ENCODE measurements around the gene EFCAB14.

- no peak for TF ChIP-seq POLR2AphosphoS5 (IDR thresholded peaks at IDR 0.05; ENCODE audit: low read depth, low read length)
- no peak for TF ChIP-seq CTCF (IDR thresholded peaks at IDR 0.05)
- no peak for TF ChIP-seq SIN3A (IDR thresholded peaks at IDR 0.05; ENCODE audit: borderline replicate concordance, insufficient read depth, low read depth, low read length)
These were observed 27.9 kb downstream of the EFCAB14 start for GRCh38 chr1:46690931-46691421.

Measured in Panc1 (cell line).